IPS-18c (cell line): ENCODE data around the gene CA12.

Experiments used
- H3K4me3 ChIP-seq: 2 replicates; pipeline ENCODE4 v1.7.0; 2013; ENCODE audit warnings: low read depth, mild to moderate bottlenecking, low read length, moderate library complexity; ENCODE audit not compliant: insufficient read depth
- H3K9me3 ChIP-seq: one replicate; pipeline ENCODE4 v1.6.1; 2013; ENCODE audit warnings: mild to moderate bottlenecking, low read length, moderate library complexity; ENCODE audit not compliant: control insufficient read depth, insufficient read depth

The CA12 gene

GRCh38 chr15:63369781-63370180 lies 11.9 kb downstream of the CA12 start:
- no peak overlapping the region for H3K4me3 ChIP-seq
- no peaks in the 10 kb centered on the region for H3K9me3 ChIP-seq

- Histone ChIP-seq H3K4me3 (no peak overlapping the region), H3K9me3 (no peaks in the 10 kb centered on the region)
These were observed 12.3 kb downstream of the CA12 start for GRCh38 chr15:63369296-63369695.

- H3K9me3 ChIP-seq: no peaks in the 10 kb centered on the region
- no peak overlapping the region for H3K4me3 ChIP-seq
These were observed 13.1 kb downstream of the CA12 start for GRCh38 chr15:63368503-63368902.

GRCh38 chr15:63367900-63368299 lies 13.7 kb downstream of the CA12 start:
- Histone ChIP-seq H3K4me3 (no peak overlapping the region), H3K9me3 (no peaks in the 10 kb centered on the region)

- Histone ChIP-seq H3K9me3 (no peaks in the 10 kb centered on the region), H3K4me3 (no peak overlapping the region)
These were observed 14.3 kb downstream of the CA12 start for GRCh38 chr15:63367390-63367789.

- Histone ChIP-seq H3K4me3 (no peak overlapping the region), H3K9me3 (no peaks in the 10 kb centered on the region)
These were observed 15.2 kb downstream of the CA12 start for GRCh38 chr15:63366451-63366850.

GRCh38 chr15:63365273-63365680 lies 16.4 kb downstream of the CA12 start:
- Histone ChIP-seq H3K9me3 (no peaks in the 10 kb centered on the region), H3K4me3 (no peak overlapping the region)

- no peaks in the 10 kb centered on the region for H3K9me3 ChIP-seq
- H3K4me3 ChIP-seq: no peak overlapping the region
These were observed 17.0 kb downstream of the CA12 start for GRCh38 chr15:63364399-63365272.

GRCh38 chr15:63363292-63363691 lies 18.4 kb downstream of the CA12 start:
- no peak overlapping the region for H3K4me3 ChIP-seq
- H3K9me3 ChIP-seq: no peaks in the 10 kb centered on the region

GRCh38 chr15:63362885-63363284 lies 18.8 kb downstream of the CA12 start:
- H3K9me3 ChIP-seq: no peaks in the 10 kb centered on the region
- H3K4me3 ChIP-seq: no peak overlapping the region

- H3K9me3 ChIP-seq: no peaks in the 10 kb centered on the region
- no peak overlapping the region for H3K4me3 ChIP-seq
These were observed 19.4 kb downstream of the CA12 start for GRCh38 chr15:63362196-63362595.

GRCh38 chr15:63360170-63360569 lies 21.5 kb downstream of the CA12 start:
- Histone ChIP-seq H3K4me3 (no peak overlapping the region), H3K9me3 (no peaks in the 10 kb centered on the region)

GRCh38 chr15:63358241-63359029 lies 23.2 kb downstream of the CA12 start:
- no peaks in the 10 kb centered on the region for H3K9me3 ChIP-seq
- H3K4me3 ChIP-seq: no peak overlapping the region

- Histone ChIP-seq H3K4me3 (no peak overlapping the region), H3K9me3 (no peaks in the 10 kb centered on the region)
These were observed 23.9 kb downstream of the CA12 start for GRCh38 chr15:63357731-63358130.

- no peak overlapping the region for H3K4me3 ChIP-seq
- no peaks in the 10 kb centered on the region for H3K9me3 ChIP-seq
These were observed 24.6 kb downstream of the CA12 start for GRCh38 chr15:63357061-63357460.

GRCh38 chr15:63354821-63355650 lies 26.6 kb downstream of the CA12 start:
- H3K9me3 ChIP-seq: no peaks in the 10 kb centered on the region
- no peak overlapping the region for H3K4me3 ChIP-seq

GRCh38 chr15:63353887-63354286 lies 27.8 kb downstream of the CA12 start:
- no peak overlapping the region for H3K4me3 ChIP-seq
- no peaks in the 10 kb centered on the region for H3K9me3 ChIP-seq
